Endothelial cell of umbilical vein (primary cell): ENCODE data around the gene TMEM250. TPM values are rescaled to one million over a fixed set of nuclear protein-coding genes. Genes with fewer than 3 reads are reported as not detected.

ENCODE experiments used
- BruUV-seq: library from RNA; stranded (reverse); fragments of 400-500 nt; replicated peaks from 2 replicates; lab custom pipeline; 2021; lab: Mats Ljungman, UMichigan
- CTCF ChIA-PET: fragments of 300-600, 350-600 bp; sonication (Branson Sonifier 250); formaldehyde crosslinking; loops from one replicate; lab custom pipeline; 2021; ENCODE audit warnings: antibody characterized with exemption, inconsistent platforms; lab: Charles Lee
- POLR2A ChIA-PET: fragments of 300-600, 350-600 bp; sonication (Branson Sonifier 250); formaldehyde crosslinking; loops from one replicate; lab custom pipeline; 2021; ENCODE audit warnings: antibody characterized with exemption, inconsistent platforms; lab: Charles Lee
- DNase-seq: peaks from one replicate; pipeline ENCODE4 v3.0.0-alpha.2; 2011; ENCODE audit warnings: low read depth, low spot score
- FAIRE-seq: peaks from 2 replicates; lab custom pipeline; 2011; peaks lifted over from hg19 to GRCh38; lab: Jason Lieb, UNC
- H2AFZ ChIP-seq: 2 replicates; pipeline ENCODE4 v1.6.0; 2012; ENCODE audit warnings: low read depth, low read length, control low read depth, inconsistent platforms
- H3K27ac ChIP-seq: 2 replicates; pipeline ENCODE4 v1.5.1; 2011; ENCODE audit warnings: low read depth, mild to moderate bottlenecking, control low read depth, low read length, moderate library complexity; ENCODE audit not compliant: insufficient read depth
- H3K27me3 ChIP-seq, 2 experiments: 2 replicates each; pipeline versions ENCODE4 v1.6.0 to v1.6.1; 2011; ENCODE audit warnings: low read length in 2 of 2, mixed read lengths in 1 of 2; ENCODE audit not compliant: control insufficient read depth in 2 of 2, insufficient read depth in 2 of 2
- H3K36me3 ChIP-seq, 2 experiments: 2 replicates in 1 of 2; 3 replicates in 1 of 2; pipeline ENCODE4 v1.5.1; 2011; ENCODE audit warnings: low read length in 2 of 2, mild to moderate bottlenecking in 1 of 2, moderate library complexity in 1 of 2; ENCODE audit not compliant: control insufficient read depth in 2 of 2, insufficient read depth in 2 of 2; ENCODE audit errors: extremely low read depth in 1 of 2
- H3K4me1 ChIP-seq: 3 replicates; pipeline ENCODE4 v1.5.1; 2011; ENCODE audit warnings: mild to moderate bottlenecking, low read length; ENCODE audit not compliant: control insufficient read depth, insufficient read depth; ENCODE audit errors: extremely low read depth
- H3K4me2 ChIP-seq: 2 replicates; pipeline ENCODE4 v1.6.1; 2011; ENCODE audit warnings: low read length, control low read depth, mixed read lengths; ENCODE audit not compliant: insufficient read depth
- H3K4me3 ChIP-seq, 3 experiments: fragments of 200-600 bp in 1 of 3; sonication (generic), shearing (Covaris generic) in 1 of 3; replicated peaks in 1 of 3; 2 replicates each; pipeline ENCODE4 v1.5.1; 2011 to 2016; ENCODE audit warnings: control low read depth in 3 of 3, low read length in 3 of 3, mild to moderate bottlenecking in 2 of 3, inconsistent platforms in 1 of 3, low read depth in 1 of 3, moderate library complexity in 1 of 3; ENCODE audit not compliant: insufficient read depth in 1 of 3
- H3K79me2 ChIP-seq: 2 replicates; pipeline ENCODE4 v1.6.0; 2012; ENCODE audit warnings: low read length, inconsistent platforms; ENCODE audit not compliant: control insufficient read depth, insufficient read depth
- H3K9ac ChIP-seq: replicated peaks from 2 replicates; pipeline ENCODE3; 2011; ENCODE audit warnings: low read length, control low read depth; ENCODE audit not compliant: insufficient read depth; ENCODE audit errors: extremely low read depth
- H3K9me1 ChIP-seq: replicated peaks from 3 replicates; pipeline ENCODE4 v1.6.0; 2011; ENCODE audit warnings: mild to moderate bottlenecking, low read length; ENCODE audit not compliant: control insufficient read depth, insufficient read depth; ENCODE audit errors: extremely low read depth
- H3K9me3 ChIP-seq: replicated peaks from 2 replicates; pipeline ENCODE4 v1.5.1; 2012; ENCODE audit warnings: low read length, inconsistent platforms; ENCODE audit not compliant: control insufficient read depth, insufficient read depth
- H4K20me1 ChIP-seq: replicated peaks from 2 replicates; pipeline ENCODE3; 2011; ENCODE audit warnings: mild to moderate bottlenecking, low read length; ENCODE audit not compliant: control insufficient read depth, insufficient read depth; ENCODE audit errors: extremely low read depth
- CTCF ChIP-seq, 2 donors: IDR thresholded peaks; 1 replicate in 1 of 2; 2 replicates in 1 of 2; pipeline ENCODE4 v1.5.1; 2011; ENCODE audit warnings: low read length in 2 of 2, mild to moderate bottlenecking in 2 of 2, moderate library complexity in 2 of 2, control low read depth in 1 of 2, inconsistent platforms in 1 of 2, low read depth in 1 of 2; ENCODE audit not compliant: insufficient read depth in 1 of 2; ENCODE audit errors: extremely low read depth in 1 of 2
- EZH2 ChIP-seq: IDR thresholded peaks from 2 replicates; pipeline ENCODE4 v1.6.1; 2012; ENCODE audit warnings: borderline replicate concordance, low read depth, mild to moderate bottlenecking, moderate library complexity, low read length, inconsistent platforms; ENCODE audit not compliant: severe bottlenecking
- FOS ChIP-seq: IDR thresholded peaks from 2 replicates; pipeline ENCODE4 v1.6.1; 2011; ENCODE audit warnings: mild to moderate bottlenecking, low read length, moderate library complexity, borderline replicate concordance; ENCODE audit not compliant: insufficient read depth
- JUN ChIP-seq: IDR thresholded peaks from 2 replicates; pipeline ENCODE4 v1.6.1; 2011; ENCODE audit warnings: borderline replicate concordance, low read depth; ENCODE audit not compliant: insufficient read length, insufficient read depth
- MYC ChIP-seq: IDR thresholded peaks from one replicate; pipeline ENCODE4 v1.6.1; 2011; ENCODE audit warnings: mild to moderate bottlenecking, low read depth, low read length
- POLR2A ChIP-seq: IDR thresholded peaks from 2 replicates; pipeline ENCODE4 v1.6.1; 2012; ENCODE audit warnings: low read depth, mild to moderate bottlenecking, control low read depth, low read length
- POLR2AphosphoS5 ChIP-seq: IDR thresholded peaks from 2 replicates; pipeline ENCODE4 v1.6.1; 2012; ENCODE audit warnings: low read depth, mild to moderate bottlenecking, control low read depth, low read length, moderate library complexity; ENCODE audit not compliant: insufficient read depth
- dilution Hi-C: fragments of 300-500 bp; cut with MboI; formaldehyde crosslinking; loops from one replicate; pipeline ENCODE4 v1.15.0; 2019; ENCODE audit warnings: low sequenced_read_pairs; ENCODE audit not compliant: extremely low pct_ligation_motif_present
- intact Hi-C: fragments of 100-400 bp; cut with micrococcal nuclease; formaldehyde crosslinking; loops from one replicate; pipeline ENCODE4 v1.10.0; 2022
- polyA plus RNA-seq, 4 experiments: library from polyadenylated mRNA; depleted of rRNA in 3 of 4; stranded (reverse) in 3 of 4; unstranded in 1 of 4; fragments of >200 nt; gene quantifications; 2 replicates each; pipeline versions ENCODE4 v1.2.1 to v1.2.3, GENCODE V29; 2011 to 2012; ENCODE audit warnings: missing spikeins in 1 of 4
- total RNA-seq: library from RNA; stranded (reverse); gene quantifications from 2 replicates; pipeline ENCODE4 v1.2.3, GENCODE V29; 2021
- TF ChIP-seq, protein P1 (sequence below): IDR thresholded peaks from 2 replicates; pipeline ENCODE4 v1.6.1; 2011; ENCODE audit not compliant: insufficient read depth, insufficient read length

The TMEM250 gene
- total and polyA plus RNA-seq, 2 donors (not counting 3 experiments of a cell fraction or from before 2014, with no cell fraction given): 24.9 to 49.9 TPM

DNA sequence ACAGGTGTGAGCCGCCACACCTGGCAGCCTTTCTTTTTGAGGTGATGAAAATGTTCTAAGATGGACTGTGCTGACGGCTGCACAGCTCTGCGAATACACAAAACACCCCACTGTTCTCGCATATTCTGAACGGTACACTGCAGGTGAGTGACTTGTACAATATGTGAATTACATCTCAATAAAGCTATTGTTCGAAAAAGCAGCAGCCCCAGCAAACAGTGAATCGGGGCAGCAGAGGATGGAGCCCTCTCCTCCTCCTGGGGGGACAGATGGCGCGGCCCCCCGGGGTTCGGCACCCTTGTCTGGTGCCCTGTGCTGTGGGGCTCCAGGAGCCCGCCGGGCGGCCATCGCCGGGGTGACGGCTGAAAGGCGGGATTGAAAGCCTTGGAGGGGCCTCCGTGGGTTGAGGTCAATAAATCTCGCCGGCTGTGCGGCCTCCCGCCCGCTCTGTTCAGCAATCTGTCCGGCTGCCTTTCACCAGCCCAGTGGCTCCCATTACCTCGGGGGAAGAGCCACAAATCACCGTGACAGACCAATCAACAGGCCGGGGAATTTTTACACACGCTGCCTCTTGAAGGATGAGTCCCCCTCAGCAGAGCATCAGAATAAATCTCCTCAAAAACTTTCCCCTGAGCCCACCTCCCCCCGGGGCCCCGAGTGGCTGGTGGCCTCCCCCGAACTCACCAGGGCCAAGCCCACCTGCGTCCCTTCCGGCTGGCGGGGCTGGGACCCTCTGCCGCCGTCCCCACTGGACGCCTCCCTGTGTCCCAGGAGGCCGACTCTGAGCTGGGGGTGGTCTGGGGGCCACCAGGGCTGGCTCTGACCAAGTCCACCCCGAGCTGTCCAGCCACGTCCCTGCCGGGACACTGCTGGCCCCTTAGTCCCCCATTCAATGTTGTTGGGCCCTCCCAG, 37.8 kb upstream of the TMEM250 start:
- H3K27ac ChIP-seq: peak overlapping the region; percentile 75
- H3K9me3 ChIP-seq: no peaks in the 10 kb centered on the region
- intact Hi-C loops: loop anchor here (10.0 kb wide), 1 partner anchor 48 kb away; the partner anchor contains the start of gene LHX3
- no peaks in the 10 kb centered on the region for H3K79me2 ChIP-seq
- TF ChIP-seq CTCF (IDR thresholded peaks at IDR 0.05; ENCODE audit: extremely low read depth in 1 of 2, insufficient read depth in 1 of 2, low read depth in 1 of 2, low read length in 2 of 2) (no peak), POLR2AphosphoS5 (no peak), JUN (no peak), EZH2 (no peak), POLR2A (no peak), MYC (no peak), FOS (no peak)
- TF ChIP-seq, protein P1, sequence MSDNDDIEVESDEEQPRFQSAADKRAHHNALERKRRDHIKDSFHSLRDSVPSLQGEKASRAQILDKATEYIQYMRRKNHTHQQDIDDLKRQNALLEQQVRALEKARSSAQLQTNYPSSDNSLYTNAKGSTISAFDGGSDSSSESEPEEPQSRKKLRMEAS: no peak
- peaks cover 0 to 4% of the 10 kb centered on the region in 2 experiments for H3K27me3 ChIP-seq
- POLR2A ChIA-PET: no interaction called here
- FAIRE-seq (no peak), DNase-seq (no peak)
- H3K4me2 ChIP-seq: peak overlapping the region; percentile 90
- no peak overlapping the region for H3K4me3 ChIP-seq
- CTCF ChIA-PET: interaction anchor here (1.4 to 1.8 kb wide), 4 partner anchors 9 to 23 kb away, joined by 3 to 10 read pairs (median 5); no protein-coding TSS in a partner anchor
- no peak overlapping the region for H3K9ac ChIP-seq
- H2AFZ ChIP-seq: no peak overlapping the region
- no peaks in the 10 kb centered on the region for H4K20me1 ChIP-seq
- peaks cover 15% of the 10 kb centered on the region for H3K4me1 ChIP-seq
- dilution Hi-C loops: no loop called here
- BruUV-seq: no TSS peak
- no peaks in the 10 kb centered on the region for H3K36me3 ChIP-seq
- H3K9me1 ChIP-seq: no peaks in the 10 kb centered on the region
